HUES48 (cell line): ENCODE results near the gene LRRC27.
"Not testable (repeated sequence)": the region's sequence is repeated elsewhere in the genome, so short reads cannot be mapped to it uniquely, and the experiment has no call there.

Experiments used
- H3K27ac ChIP-seq: one replicate; pipeline ENCODE4 v1.7.0; 2013; ENCODE audit warnings: low read depth, low read length, inconsistent platforms
- H3K27me3 ChIP-seq: 2 replicates; pipeline ENCODE4 v1.6.1; 2013; ENCODE audit warnings: mild to moderate bottlenecking, low read length; ENCODE audit not compliant: control insufficient read depth, insufficient read depth
- H3K36me3 ChIP-seq: 2 replicates; pipeline ENCODE4 v1.6.1; 2013; ENCODE audit warnings: low read length; ENCODE audit not compliant: control insufficient read depth, insufficient read depth
- H3K4me1 ChIP-seq: 2 replicates; pipeline ENCODE4 v1.6.1; 2013; ENCODE audit warnings: mild to moderate bottlenecking, low read length; ENCODE audit not compliant: control insufficient read depth, insufficient read depth
- H3K4me3 ChIP-seq: 2 replicates; pipeline ENCODE4 v1.5.1; 2013; ENCODE audit warnings: mild to moderate bottlenecking, low read depth, low read length
- H3K9ac ChIP-seq: 2 replicates; pipeline ENCODE4 v1.6.1; 2013; ENCODE audit warnings: mild to moderate bottlenecking, low read depth, low read length, moderate library complexity
- H3K9me3 ChIP-seq: 2 replicates; pipeline ENCODE4 v1.6.1; 2013; ENCODE audit warnings: low read length; ENCODE audit not compliant: control insufficient read depth, insufficient read depth

LRRC27 gene

DNA sequence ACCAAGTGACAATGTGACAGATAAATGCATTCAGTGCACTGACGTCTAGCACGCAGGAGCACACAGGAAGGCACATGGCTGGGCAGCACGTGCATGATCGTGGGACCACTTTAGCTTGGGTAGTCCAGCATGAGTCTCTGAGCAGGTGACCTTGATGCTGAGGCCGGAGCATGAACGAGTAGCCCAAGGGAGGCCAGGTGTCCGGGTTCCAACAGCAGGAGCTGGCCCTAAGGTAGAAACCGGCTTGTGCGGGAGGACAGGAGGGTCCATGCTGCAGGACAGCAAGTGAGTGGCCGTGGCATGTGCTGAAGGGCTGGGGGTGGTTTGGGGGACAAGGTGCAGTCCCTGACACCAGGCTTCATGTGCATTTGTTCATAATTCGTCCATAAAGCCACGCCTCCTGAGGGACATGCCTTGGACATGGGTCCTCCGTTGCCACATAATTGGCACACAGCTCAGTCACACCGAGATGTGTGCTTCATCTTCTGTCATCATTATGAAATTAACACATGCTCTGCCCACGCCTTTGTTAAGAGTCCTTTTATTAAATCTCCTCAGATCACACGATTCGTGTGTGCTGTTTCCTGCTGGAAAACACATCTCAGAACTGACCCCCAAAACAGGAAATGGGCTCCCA lies 21.2 kb upstream of the LRRC27 start:
- Histone ChIP-seq H3K4me3 (no peak overlapping the region), H3K27me3 (peaks cover 46% of the 10 kb centered on the region), H3K9me3 (peaks cover 8% of the 10 kb centered on the region; the same call in 1 of the 2 replicates), H3K9ac (no peak overlapping the region), H3K27ac (no peak overlapping the region), H3K4me1 (no peaks in the 10 kb centered on the region), H3K36me3 (no peaks in the 10 kb centered on the region)

DNA sequence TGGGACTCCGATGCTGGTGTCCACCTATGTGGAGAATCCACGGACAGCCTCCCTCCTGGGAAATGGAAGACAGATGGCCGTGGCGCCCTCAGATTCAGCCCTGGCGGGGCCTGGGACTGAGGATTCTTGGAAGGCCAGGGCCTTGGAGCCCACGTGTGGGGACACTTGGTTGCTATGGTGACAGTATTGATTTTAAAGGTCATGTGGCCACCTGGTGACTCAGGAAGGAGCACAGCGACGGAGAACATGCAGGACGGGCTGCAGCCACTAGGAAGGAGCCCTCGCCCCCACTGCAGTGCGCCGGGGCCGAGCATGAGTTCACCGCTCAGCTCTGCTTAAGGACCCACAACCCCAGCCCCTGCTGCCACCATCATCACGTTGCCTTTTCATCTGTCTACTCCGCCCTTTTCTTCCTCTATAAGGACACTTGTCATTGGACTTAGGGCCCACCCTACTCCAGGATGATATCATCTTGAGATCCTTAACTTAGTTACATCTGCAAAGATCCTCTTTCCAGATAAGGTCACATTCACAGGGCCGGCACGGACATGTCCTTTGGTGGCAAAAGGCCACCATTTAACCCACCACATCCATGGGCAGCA lies 20.6 kb upstream of the LRRC27 start:
- H3K27ac ChIP-seq = no peak overlapping the region
- H3K9ac ChIP-seq = no peak overlapping the region
- peaks cover 39% of the 10 kb centered on the region for H3K27me3 ChIP-seq
- no peak overlapping the region for H3K4me3 ChIP-seq
- 0 out of 2 replicates have a peak, but pooled peaks cover 3% of the 10 kb centered on the region for H3K9me3 ChIP-seq
- no peaks in the 10 kb centered on the region for H3K4me1 ChIP-seq
- H3K36me3 ChIP-seq = no peaks in the 10 kb centered on the region

DNA sequence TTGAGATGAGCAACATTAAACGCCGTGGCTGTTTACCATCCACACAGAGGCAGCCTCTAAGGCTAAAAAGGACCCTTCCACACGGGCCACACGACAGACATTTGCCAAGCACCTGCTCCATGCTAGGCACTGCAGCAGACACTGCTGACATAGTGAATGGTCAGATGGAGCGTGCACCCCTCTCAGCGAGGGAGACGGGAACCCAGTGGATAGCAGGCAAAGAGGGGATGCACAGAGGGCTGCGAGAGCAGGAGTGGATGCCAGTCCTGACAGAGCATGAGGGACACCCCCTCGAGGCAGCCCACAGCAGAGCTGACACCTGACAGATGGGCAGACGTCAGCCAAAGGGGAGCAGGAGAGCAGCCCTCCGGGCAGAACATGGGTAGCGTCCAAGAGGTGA lies 18.7 kb upstream of the LRRC27 start:
- no peaks in the 10 kb centered on the region for H3K4me1 ChIP-seq
- no peaks in the 10 kb centered on the region for H3K36me3 ChIP-seq
- H3K9ac ChIP-seq = no peak overlapping the region
- peaks cover 29% of the 10 kb centered on the region for H3K27me3 ChIP-seq
- H3K27ac ChIP-seq = no peak overlapping the region
- 0 out of 2 replicates have a peak, but pooled peaks cover 3% of the 10 kb centered on the region for H3K9me3 ChIP-seq
- H3K4me3 ChIP-seq = no peak overlapping the region

DNA sequence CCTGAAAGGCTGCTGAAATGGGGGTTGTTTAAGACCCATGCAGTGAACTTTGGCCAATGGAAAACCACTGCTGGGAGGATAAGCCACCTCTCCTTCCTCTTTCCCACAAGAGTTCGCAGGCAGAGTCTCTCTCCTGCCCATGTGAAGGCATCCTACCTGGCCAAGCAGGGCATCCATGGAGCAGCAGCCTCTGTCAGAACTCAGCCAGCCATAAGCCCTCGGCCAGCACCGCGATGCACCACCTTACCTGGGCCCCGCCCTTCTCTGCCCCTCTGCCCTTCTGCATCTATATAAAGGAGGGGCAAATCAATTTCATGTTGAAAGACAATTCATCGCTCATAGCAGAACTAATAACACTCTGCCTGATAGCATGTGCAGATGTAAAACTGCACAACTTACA lies 18.1 kb upstream of the LRRC27 start:
- Histone ChIP-seq H3K9me3 (0 out of 2 replicates have a peak, but pooled peaks cover 3% of the 10 kb centered on the region), H3K27ac (no peak overlapping the region), H3K27me3 (peaks cover 25% of the 10 kb centered on the region), H3K36me3 (no peaks in the 10 kb centered on the region), H3K4me3 (no peak overlapping the region), H3K4me1 (no peaks in the 10 kb centered on the region), H3K9ac (no peak overlapping the region)

DNA sequence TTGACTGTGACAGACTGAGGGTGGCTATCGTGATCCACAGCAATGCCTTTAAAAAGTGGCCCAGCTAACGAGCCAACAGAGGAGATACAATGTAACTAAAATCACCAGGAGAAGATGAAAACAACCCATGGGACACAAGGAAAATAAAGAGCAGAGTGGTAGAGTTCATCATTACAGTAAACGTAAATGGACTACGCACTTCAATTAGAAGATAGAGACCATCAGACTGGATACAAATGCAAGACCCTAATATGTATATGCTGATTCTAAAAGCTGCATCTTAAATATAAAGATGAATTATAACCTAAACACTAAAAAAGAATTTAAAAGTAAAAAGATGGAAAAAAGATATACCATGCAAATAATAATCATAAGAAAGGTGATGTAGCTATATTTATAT lies 17.7 kb upstream of the LRRC27 start:
- Histone ChIP-seq H3K27ac (no peak overlapping the region), H3K4me3 (no peak overlapping the region), H3K9me3 (0 out of 2 replicates have a peak, but pooled peaks cover 3% of the 10 kb centered on the region), H3K9ac (no peak overlapping the region), H3K36me3 (no peaks in the 10 kb centered on the region), H3K27me3 (peaks cover 20% of the 10 kb centered on the region), H3K4me1 (no peaks in the 10 kb centered on the region)

DNA sequence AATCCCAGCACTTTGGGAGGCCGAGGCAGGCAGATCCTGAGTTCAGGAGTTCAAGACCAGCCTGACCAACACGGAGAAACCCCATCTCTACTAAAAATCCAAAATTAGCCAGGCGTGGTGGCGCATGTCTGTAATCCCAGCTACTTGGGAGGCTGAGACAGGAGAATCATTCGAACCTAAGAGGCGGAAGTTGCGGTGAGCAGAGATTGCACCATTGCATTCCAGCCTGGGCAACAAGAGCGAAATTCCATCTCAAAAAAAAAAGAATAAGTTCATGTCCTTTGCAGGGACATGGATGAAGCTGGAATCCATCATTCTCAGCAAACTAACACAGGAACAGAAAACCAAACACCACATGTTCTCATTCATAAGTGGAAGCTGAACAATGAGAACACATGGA lies 17.1 kb upstream of the LRRC27 start:
- not testable (repeated sequence) for H3K27ac ChIP-seq, H3K36me3 ChIP-seq, H3K4me3 ChIP-seq, H3K9me3 ChIP-seq, H3K4me1 ChIP-seq, H3K9ac ChIP-seq
- peaks cover 15% of the 10 kb centered on the region for H3K27me3 ChIP-seq

DNA sequence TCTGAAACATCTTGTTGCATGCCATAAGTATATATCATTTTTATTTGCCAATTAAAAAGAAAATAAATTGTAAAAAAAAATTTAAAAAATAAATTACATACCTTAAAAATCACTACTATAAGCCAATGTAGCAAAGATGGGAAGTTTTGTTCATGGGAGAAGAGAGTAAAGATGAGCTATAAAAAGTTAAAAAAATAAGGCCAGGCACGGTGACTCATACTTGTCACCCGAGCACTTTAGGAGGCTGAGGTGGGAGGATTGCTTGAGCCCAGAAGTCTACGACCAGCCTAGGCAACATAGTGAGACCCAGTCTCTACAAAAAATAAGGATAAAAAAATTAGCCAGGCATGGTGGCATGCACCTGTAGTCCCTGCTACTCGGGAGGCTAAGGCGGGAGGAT lies 15.9 kb upstream of the LRRC27 start:
- 0 out of 2 replicates have a peak, but pooled peaks cover 3% of the 10 kb centered on the region for H3K9me3 ChIP-seq

DNA sequence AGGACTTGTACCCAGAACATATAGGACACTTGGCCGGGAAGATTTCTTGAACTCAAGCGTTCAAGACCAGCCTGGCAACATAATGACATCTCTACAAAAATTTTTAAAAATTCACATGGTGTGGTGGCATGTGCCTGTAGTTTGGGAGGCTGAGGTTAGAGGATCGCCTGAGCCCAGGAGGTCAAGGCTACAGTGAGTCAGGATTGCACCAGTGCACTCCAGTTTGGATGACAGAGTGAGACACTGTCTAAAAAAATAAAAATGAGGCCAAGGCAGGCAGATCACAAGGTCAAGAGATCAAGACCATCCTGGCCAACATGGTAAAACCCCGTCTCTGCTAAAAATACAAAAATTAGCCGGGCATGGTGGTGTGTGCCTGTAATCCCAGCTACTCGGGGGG lies 14.5 kb upstream of the LRRC27 start:
- not testable (repeated sequence) for H3K36me3 ChIP-seq, H3K4me1 ChIP-seq, H3K9me3 ChIP-seq, H3K27ac ChIP-seq, H3K27me3 ChIP-seq, H3K4me3 ChIP-seq, H3K9ac ChIP-seq

More for the DNA sequence above, 15.9 kb upstream of the LRRC27 start:
- Histone ChIP-seq H3K4me1 (no peaks in the 10 kb centered on the region), H3K9ac (no peak overlapping the region), H3K4me3 (no peak overlapping the region), H3K36me3 (no peaks in the 10 kb centered on the region), H3K27me3 (peaks cover 2% of the 10 kb centered on the region), H3K27ac (no peak overlapping the region)

DNA sequence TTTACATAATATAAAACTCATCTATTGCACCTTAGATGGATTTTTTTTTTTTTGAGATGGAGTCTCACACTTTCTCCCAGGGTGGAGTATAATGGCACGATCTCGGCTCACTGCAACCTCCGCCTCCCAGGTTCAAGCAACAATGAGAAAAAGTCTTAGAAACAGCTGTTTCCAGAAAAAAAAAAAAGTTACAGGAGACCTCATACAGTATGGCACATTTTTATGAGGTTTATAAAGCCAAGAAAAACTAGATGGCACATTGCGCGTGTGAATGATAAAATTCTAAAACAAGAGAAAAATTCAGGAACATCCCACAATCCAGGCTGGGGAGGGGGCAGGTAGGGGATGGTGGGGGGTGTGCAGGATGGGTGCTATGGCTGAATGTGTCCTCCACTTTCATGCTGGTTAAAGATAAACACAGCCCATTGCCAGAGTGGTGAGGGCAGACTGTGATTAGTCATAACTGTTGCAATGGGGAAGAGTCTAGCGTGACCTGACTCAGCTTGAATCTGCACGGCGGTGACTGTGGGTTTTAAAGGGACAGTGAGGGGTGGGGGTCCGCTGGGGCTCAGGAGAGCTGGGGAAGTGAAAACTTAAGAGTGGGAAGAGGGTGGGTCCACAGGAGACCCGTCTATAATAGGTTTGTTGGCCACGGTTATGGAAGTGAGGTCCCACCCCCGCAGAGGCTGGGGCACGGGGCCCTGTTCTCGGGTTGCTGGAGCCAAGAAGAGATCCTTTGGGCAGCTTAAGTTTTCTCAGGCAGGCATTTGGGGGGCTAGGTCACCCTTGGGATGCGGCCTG lies 11.9 kb upstream of the LRRC27 start:
- H3K27ac ChIP-seq = no peak overlapping the region

DNA sequence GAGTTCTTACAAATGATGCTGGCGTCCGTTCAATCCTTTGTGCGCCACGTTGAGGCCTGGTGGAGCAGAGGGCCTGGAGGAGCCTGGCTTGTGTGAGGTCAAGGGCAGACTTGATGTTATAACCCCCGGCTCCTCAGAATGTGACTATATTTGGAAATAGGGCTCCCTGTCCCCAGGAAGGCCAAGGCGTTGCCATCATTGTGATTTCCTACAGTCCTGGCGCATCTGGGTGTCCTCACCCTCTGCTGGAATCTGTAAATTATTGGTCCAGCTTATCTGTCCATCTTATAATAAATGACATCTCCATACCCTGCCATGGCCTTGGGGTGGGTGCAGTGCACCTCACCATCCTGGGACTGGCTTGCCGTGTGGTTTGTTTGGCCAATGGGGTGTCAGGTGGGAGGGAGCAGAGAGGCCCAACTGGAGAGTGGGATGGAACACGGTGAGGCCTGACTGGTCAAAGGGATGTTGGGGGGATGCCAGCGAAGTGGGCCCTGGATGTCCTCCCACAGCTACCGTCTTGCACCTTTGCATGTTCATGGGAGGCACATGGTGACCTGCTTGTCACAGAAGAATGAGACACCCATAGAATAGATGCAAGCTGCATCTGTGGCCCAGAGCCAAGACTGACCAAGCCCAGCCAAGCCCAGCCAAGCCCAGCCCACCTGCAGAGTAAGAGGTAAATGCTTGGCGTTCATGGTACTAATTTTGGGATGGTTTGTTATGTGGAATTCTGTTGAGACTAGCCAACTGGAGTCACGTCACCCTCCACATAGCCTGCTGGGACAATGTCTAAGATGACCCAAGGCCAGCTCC lies 11.1 kb upstream of the LRRC27 start:
- no peaks in the 10 kb centered on the region for H3K36me3 ChIP-seq
- H3K4me1 ChIP-seq = no peaks in the 10 kb centered on the region
- no peak overlapping the region for H3K9ac ChIP-seq
- no peak overlapping the region for H3K27ac ChIP-seq
- H3K27me3 ChIP-seq = no peaks in the 10 kb centered on the region
- H3K4me3 ChIP-seq = no peak overlapping the region
- H3K9me3 ChIP-seq = no peaks in the 10 kb centered on the region

More for the DNA sequence above, 11.9 kb upstream of the LRRC27 start:
- Histone ChIP-seq H3K4me3 (no peak overlapping the region), H3K4me1 (no peaks in the 10 kb centered on the region), H3K27me3 (no peaks in the 10 kb centered on the region), H3K36me3 (no peaks in the 10 kb centered on the region), H3K9ac (no peak overlapping the region), H3K9me3 (no peaks in the 10 kb centered on the region)
